GM18526 (cell line): ENCODE results near the gene TAF4.

ENCODE experiments used
- POLR2A ChIP-seq: IDR thresholded peaks from 3 replicates; pipeline ENCODE4 v1.6.1; 2011; ENCODE audit not compliant: insufficient read length; ENCODE audit errors: extremely low read depth

The TAF4 gene

GRCh38 chr20:61997891-61998290, 67.8 kb downstream of the TAF4 start:
- TF ChIP-seq POLR2A = no peak

DNA sequence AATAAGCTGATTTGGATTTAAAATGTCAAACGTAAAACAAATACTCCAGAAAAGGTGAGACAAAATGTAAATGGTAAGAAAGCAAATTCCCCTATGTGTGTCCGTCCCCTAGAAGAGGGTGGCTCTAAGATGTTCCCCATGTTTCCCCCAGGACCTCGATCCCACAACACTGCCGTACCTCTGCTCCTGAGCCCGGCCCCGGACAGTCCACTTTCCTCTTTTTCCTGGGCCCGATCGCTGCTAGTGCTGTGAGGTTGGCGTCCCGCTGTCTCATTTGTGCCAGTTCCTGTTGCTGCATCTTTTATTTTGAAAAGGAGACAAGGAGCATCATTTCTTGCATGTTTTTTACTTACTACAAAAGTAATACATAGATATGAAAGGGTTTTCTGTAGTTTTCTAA, 68.3 kb downstream of the TAF4 start:
- no peak for TF ChIP-seq POLR2A

DNA sequence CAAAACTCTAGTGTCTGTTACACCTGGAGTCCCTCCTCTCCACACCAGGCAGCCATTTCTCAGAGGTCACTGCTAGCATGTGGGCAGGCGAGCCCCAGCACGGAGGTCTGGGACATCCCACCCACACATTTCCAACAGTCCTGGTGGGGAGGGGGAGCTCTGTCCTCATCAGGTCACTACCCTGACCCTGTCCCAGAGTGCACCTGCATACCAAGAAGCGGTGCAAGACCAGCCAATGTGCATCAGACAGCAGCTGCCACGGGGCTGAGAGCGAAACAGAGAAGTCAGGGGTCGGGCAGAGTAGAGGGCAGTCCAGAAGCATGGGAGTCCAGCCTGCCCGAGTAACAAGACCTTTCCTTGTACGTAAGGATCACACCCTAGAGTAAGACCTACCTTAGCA, 71.1 kb downstream of the TAF4 start:
- no peak for TF ChIP-seq POLR2A

GRCh38 chr20:61993058-61993457, 72.6 kb downstream of the TAF4 start:
- no peak for TF ChIP-seq POLR2A

GRCh38 chr20:61991476-61991875, 74.2 kb downstream of the TAF4 start:
- no peak for TF ChIP-seq POLR2A

GRCh38 chr20:61990484-61990883, 75.2 kb downstream of the TAF4 start:
- no peak for TF ChIP-seq POLR2A

- TF ChIP-seq POLR2A = no peak
Measured at GRCh38 chr20:61989741-61990140, 75.9 kb downstream of the TAF4 start.

- no peak for TF ChIP-seq POLR2A
Measured at GRCh38 chr20:61988665-61989064, 77.0 kb downstream of the TAF4 start.

DNA sequence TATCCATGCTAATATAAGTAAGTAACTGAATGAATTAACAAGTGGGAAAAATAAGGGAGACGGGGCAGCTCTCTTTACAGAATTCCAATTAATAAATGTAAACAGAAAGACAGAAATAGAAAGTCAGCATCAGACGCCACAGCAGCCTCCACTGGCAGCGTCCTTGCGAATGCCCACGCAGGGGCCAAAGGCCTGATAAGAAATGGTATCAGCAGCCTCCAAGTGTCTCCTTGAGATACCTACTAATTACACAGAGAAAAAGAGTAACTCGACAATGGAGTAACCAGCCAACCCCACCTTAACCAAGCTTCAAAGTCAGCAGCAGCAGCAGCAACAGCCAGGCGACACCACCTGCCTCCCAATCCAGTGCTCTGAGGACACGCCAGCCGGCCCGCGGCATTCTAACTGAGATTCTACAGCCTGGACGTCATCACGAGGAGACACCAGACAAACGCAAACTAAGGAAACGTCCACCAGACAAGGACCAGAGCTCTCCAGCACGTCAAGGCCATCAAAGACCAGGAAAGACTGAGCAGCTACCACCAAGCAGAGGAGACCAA, 78.8 kb downstream of the TAF4 start:
- TF ChIP-seq POLR2A = no peak

- no peak for TF ChIP-seq POLR2A
Measured at GRCh38 chr20:61985096-61985495, 80.6 kb downstream of the TAF4 start.

GRCh38 chr20:61983965-61984364, 81.7 kb downstream of the TAF4 start:
- TF ChIP-seq POLR2A = no peak

- no peak for TF ChIP-seq POLR2A
Measured at GRCh38 chr20:61982951-61983315, 82.7 kb downstream of the TAF4 start.

GRCh38 chr20:61982191-61982950, 83.3 kb downstream of the TAF4 start:
- TF ChIP-seq POLR2A = no peak

- no peak for TF ChIP-seq POLR2A
Measured at GRCh38 chr20:61980647-61981583, 84.8 kb downstream of the TAF4 start.

- TF ChIP-seq POLR2A = no peak
Measured at GRCh38 chr20:61979701-61980635, 85.7 kb downstream of the TAF4 start.

- TF ChIP-seq POLR2A = no peak
Measured at GRCh38 chr20:61979090-61979489, 86.6 kb downstream of the TAF4 start.
